LNCaP clone FGC (cell line): ENCODE data around the gene LRP3.

ENCODE experiments used
- DNase-seq: peaks from one replicate; pipeline ENCODE4 v3.0.0-alpha.2; 2011; ENCODE audit warnings: low read depth
- H3K4me3 ChIP-seq: 2 replicates; pipeline ENCODE4 v1.5.1; 2011; ENCODE audit warnings: mild to moderate bottlenecking, low read depth, low read length, control low read depth
- CTCF ChIP-seq: IDR thresholded peaks from 2 replicates; pipeline ENCODE4 v1.5.1; 2012; ENCODE audit warnings: mild to moderate bottlenecking; ENCODE audit not compliant: control insufficient read depth, insufficient read depth; ENCODE audit errors: extremely low read depth

The LRP3 gene

GRCh38 chr19:33233056-33233873 lies 39.1 kb downstream of the LRP3 start:
- no peak overlapping the region for H3K4me3 ChIP-seq
- no peak for DNase-seq
- TF ChIP-seq CTCF = no peak

- DNase-seq = no peak
- no peak for TF ChIP-seq CTCF
- H3K4me3 ChIP-seq = no peak overlapping the region
Observed at GRCh38 chr19:33234092-33234491, 40.0 kb downstream of the LRP3 start.

- DNase-seq = no peak
- no peak for TF ChIP-seq CTCF
- no peak overlapping the region for H3K4me3 ChIP-seq
Observed at GRCh38 chr19:33234736-33235135, 40.6 kb downstream of the LRP3 start.

- DNase-seq = peak; percentile 41
- H3K4me3 ChIP-seq = no peak overlapping the region
- peak; percentile 88 for TF ChIP-seq CTCF
Observed at GRCh38 chr19:33235269-33235995, 41.3 kb downstream of the LRP3 start.

GRCh38 chr19:33235996-33236350 lies 41.8 kb downstream of the LRP3 start:
- no peak overlapping the region for H3K4me3 ChIP-seq
- DNase-seq = no peak
- no peak for TF ChIP-seq CTCF

GRCh38 chr19:33236696-33237390 lies 42.7 kb downstream of the LRP3 start:
- no peak for DNase-seq
- H3K4me3 ChIP-seq = no peak overlapping the region
- TF ChIP-seq CTCF = no peak
